ENCODE data around the gene ZNF146.

Gene ZNF146

GRCh38 chr19:36266375-36266961, 51.6 kb downstream of the ZNF146 start:
- TF ChIP-seq FOXP2 (optimal IDR thresholded peaks at IDR 0.05; ENCODE audit: borderline replicate concordance, extremely low read depth, extremely low read length, insufficient read depth) = no peak
- TF ChIP-seq REST (IDR thresholded peaks at IDR 0.05; ENCODE audit: insufficient read depth in 1 of 2, low read depth in 2 of 2, low read length in 2 of 2) = no peak
- no peak for TF ChIP-seq SIN3A (IDR thresholded peaks at IDR 0.05; ENCODE audit: borderline replicate concordance, insufficient read depth, low read length)
- no peak for TF ChIP-seq POLR2AphosphoS5 (IDR thresholded peaks at IDR 0.05; ENCODE audit: low read depth, low read length)
- no peak for TF ChIP-seq TAF1 (IDR thresholded peaks at IDR 0.05; ENCODE audit: borderline replicate concordance, insufficient read depth, low read length)

GRCh38 chr19:36267061-36267845, 52.3 kb downstream of the ZNF146 start:
- TF ChIP-seq FOXP2 (optimal IDR thresholded peaks at IDR 0.05; ENCODE audit: borderline replicate concordance, extremely low read depth, extremely low read length, insufficient read depth) = no peak
- no peak for TF ChIP-seq REST (IDR thresholded peaks at IDR 0.05; ENCODE audit: insufficient read depth in 1 of 2, low read depth in 2 of 2, low read length in 2 of 2)
- no peak for TF ChIP-seq TAF1 (IDR thresholded peaks at IDR 0.05; ENCODE audit: borderline replicate concordance, insufficient read depth, low read length)
